Cerebellar nuclear complex (tissue), 1 donor: ENCODE results near the gene RGS2.

Experiments used
- DNase-seq, 2 experiments: peaks; one replicate each; lab custom pipeline; 2025; lab: John Stamatoyannopoulos, UW

The RGS2 gene

GRCh38 chr1:192830595-192831246 is 21.9 kb downstream of the RGS2 start:
- DNase-seq = no peak

GRCh38 chr1:192831706-192832355 is 23.0 kb downstream of the RGS2 start:
- no peak for DNase-seq

- no peak for DNase-seq
Observed at GRCh38 chr1:192832492-192832891, 23.7 kb downstream of the RGS2 start.

GRCh38 chr1:192835116-192835515 is 26.3 kb downstream of the RGS2 start:
- no peak for DNase-seq

GRCh38 chr1:192839162-192840066 is 30.6 kb downstream of the RGS2 start:
- no peak for DNase-seq

- no peak for DNase-seq
Observed at GRCh38 chr1:192844360-192844759, 35.5 kb downstream of the RGS2 start.

DNA sequence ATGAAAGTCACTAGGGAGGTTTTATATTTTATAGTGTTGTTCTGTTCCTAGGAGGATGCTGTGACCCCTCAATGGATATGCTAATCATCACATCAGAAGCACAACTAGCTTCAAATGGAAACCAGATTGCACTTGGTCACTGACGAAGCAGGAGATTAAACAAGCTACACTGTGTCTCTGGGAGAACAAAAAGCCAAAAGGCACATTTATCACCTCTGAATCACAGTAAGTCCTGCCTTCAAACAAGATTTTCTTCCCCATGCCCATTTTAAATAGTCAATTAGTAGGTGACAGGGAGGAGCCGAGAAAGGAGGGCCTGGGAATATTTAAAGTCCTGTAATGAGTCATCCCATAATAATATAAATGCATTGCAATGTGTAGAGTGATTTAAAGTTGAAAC is 38.1 kb downstream of the RGS2 start:
- no peak for DNase-seq

DNA sequence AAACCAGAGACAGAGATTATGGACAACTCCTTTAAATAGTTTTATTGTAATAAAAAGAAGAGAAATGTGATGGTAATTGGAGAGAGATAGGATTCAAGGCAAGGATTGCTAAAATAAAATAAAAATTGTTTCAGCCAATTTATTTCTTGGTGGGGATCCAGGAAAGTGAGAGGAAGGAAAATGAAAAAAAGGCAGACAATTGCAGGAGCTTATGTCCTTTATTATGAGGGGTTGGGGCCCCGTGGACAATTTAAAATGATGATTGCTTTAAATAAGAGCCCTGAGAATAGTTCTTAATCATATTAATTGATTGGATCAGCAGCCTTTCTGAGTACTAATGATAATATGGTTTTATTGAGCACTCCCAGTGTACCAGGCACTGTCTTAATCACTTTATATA is 40.2 kb downstream of the RGS2 start:
- DNase-seq = no peak

GRCh38 chr1:192849442-192849841 is 40.6 kb downstream of the RGS2 start:
- no peak for DNase-seq

DNA sequence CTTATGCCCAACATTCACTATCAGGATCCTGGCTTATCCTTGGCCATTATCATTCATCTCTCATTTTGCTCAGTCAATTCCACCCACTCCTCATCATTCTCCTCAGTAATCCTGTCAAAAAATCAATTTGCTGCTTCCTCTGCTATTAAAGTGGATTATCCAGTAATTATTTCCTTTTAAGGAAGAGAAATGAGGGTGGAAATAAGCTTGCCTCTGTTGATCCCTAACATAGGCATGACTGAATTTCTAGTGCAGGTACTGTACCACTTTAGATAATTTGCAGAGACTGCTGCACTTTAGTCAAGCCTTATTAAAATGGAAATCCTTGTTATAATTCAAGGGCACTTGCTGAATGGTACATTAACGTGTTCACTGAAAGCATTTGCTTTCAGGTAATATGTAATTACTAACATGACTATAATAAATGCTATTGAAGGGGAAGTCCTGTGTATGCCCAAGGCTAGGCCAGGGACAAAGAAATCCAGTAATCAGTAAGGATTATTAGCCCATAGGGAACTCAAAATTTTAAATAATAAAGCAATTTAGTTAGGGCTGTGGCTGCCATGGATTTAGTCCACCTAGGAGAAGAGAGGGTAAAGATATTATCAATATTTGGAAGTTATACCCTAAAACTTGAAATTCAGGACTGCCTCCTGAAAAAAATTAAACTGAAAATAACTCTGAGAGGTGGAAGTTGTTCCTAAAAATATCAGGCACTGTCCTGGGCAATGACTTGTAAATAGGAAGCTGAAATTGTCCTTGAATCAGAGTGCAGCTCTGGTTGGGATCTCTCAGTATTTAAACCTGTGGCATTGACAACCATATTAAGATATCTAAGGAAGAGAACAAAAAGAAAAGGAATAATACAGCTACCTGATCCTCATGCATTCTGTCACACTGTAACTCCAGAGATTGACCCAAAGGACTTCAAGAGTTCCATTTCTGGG is 43.4 kb downstream of the RGS2 start:
- no peak for DNase-seq

- no peak for DNase-seq
Observed at GRCh38 chr1:192858456-192858855, 49.6 kb downstream of the RGS2 start.

- DNase-seq = no peak
Observed at GRCh38 chr1:192859808-192860207, 51.0 kb downstream of the RGS2 start.

GRCh38 chr1:192860478-192861185 is 51.8 kb downstream of the RGS2 start:
- DNase-seq = no peak

- DNase-seq = no peak
Observed at GRCh38 chr1:192861860-192862259, 53.0 kb downstream of the RGS2 start.
